Upper lobe of left lung (tissue), 4 donors: Measurements from ENCODE around the gene LNX1.

Experiments used
- EP300 ChIP-seq, 4 donors: sonication (generic); formaldehyde crosslinking; IDR thresholded peaks; one replicate each; pipeline ENCODE4 v1.5.1; 2017; ENCODE audit warnings: antibody characterized with exemption in 4 of 4, control low read depth in 2 of 4
- POLR2A ChIP-seq, 4 donors: fragments of 450-650 bp; IDR thresholded peaks; one replicate each; pipeline ENCODE4 v1.5.1; 2016 to 2017; ENCODE audit warnings: antibody characterized with exemption in 4 of 4, mild to moderate bottlenecking in 2 of 4
- POLR2AphosphoS5 ChIP-seq, 2 donors: sonication (generic); formaldehyde crosslinking; IDR thresholded peaks; one replicate each; pipeline ENCODE4 v1.5.1; 2017; ENCODE audit warnings: antibody characterized with exemption in 2 of 2
- TF ChIP-seq, protein P1 (sequence below), 6 experiments: fragments of 450-650 bp in 4 of 6; fragments of 200-600 bp in 2 of 6; sonication (generic) in 2 of 6; IDR thresholded peaks; one replicate each; pipeline ENCODE4 v1.5.1; 2016 to 2019; ENCODE audit warnings: antibody characterized with exemption in 6 of 6

DNA sequence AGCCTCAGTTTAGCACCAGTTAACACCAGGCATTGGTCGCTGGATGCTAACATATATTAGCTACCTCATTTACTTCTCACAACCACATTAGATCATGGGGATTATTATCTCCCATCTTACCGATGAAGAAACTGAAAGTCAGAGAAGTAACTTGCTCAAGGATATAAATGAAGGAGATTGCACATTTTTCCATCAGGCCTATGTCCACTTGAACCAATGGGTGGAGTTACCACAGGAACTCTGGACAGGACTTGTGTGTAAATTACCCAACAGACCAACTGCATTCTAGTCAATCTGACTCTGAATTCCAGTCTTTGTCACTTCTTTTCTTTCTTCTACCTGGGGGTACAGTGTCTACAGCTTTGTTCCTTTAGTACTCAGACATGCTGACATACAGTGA is 1.8 kb downstream of the LNX1 start:
- TF ChIP-seq, protein P1, sequence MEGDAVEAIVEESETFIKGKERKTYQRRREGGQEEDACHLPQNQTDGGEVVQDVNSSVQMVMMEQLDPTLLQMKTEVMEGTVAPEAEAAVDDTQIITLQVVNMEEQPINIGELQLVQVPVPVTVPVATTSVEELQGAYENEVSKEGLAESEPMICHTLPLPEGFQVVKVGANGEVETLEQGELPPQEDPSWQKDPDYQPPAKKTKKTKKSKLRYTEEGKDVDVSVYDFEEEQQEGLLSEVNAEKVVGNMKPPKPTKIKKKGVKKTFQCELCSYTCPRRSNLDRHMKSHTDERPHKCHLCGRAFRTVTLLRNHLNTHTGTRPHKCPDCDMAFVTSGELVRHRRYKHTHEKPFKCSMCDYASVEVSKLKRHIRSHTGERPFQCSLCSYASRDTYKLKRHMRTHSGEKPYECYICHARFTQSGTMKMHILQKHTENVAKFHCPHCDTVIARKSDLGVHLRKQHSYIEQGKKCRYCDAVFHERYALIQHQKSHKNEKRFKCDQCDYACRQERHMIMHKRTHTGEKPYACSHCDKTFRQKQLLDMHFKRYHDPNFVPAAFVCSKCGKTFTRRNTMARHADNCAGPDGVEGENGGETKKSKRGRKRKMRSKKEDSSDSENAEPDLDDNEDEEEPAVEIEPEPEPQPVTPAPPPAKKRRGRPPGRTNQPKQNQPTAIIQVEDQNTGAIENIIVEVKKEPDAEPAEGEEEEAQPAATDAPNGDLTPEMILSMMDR (IDR thresholded peaks at IDR 0.05) = no peak
- no peak for TF ChIP-seq POLR2A (IDR thresholded peaks at IDR 0.05)
- no peak for TF ChIP-seq EP300 (IDR thresholded peaks at IDR 0.05)
- no peak for TF ChIP-seq POLR2AphosphoS5 (IDR thresholded peaks at IDR 0.05)
